Erythroblast (primary cell): ENCODE data around the gene NAT8L.

Source experiments
- GATA1 ChIP-seq: IDR thresholded peaks from 2 replicates; pipeline ENCODE4 v1.6.1; 2011; ENCODE audit warnings: low read depth, mild to moderate bottlenecking, control low read depth, low read length, moderate library complexity
- POLR2A ChIP-seq: IDR thresholded peaks from 2 replicates; pipeline ENCODE4 v1.6.1; 2011; ENCODE audit warnings: mild to moderate bottlenecking, low read length

- TF ChIP-seq POLR2A (no peak), GATA1 (no peak)
These were observed 24.7 kb downstream of the NAT8L start for GRCh38 chr4:2083826-2084160.
